Fibroblast of peridontal ligament (primary cell): ENCODE measurements around the gene PRKCE.
A peak's percentile ranks its signal among the peaks of the same experiment; 100 is the strongest.

ENCODE experiments used
- DNase-seq: peaks from one replicate; pipeline ENCODE4 v3.0.0-alpha.2; 2010; ENCODE audit errors: extremely low read depth

PRKCE gene

GRCh38 chr2:45859682-45860081 is 208.2 kb downstream of the PRKCE start:
- DNase-seq: no peak

GRCh38 chr2:45860136-45861121 is 209.0 kb downstream of the PRKCE start:
- DNase-seq: peak; percentile 75

GRCh38 chr2:45862843-45863242 is 211.4 kb downstream of the PRKCE start:
- DNase-seq: no peak

GRCh38 chr2:45864121-45864520 is 212.6 kb downstream of the PRKCE start:
- no peak for DNase-seq

- no peak for DNase-seq
Observed at GRCh38 chr2:45867349-45867748, 215.9 kb downstream of the PRKCE start.

- DNase-seq: no peak
Observed at GRCh38 chr2:45867800-45868199, 216.3 kb downstream of the PRKCE start.

GRCh38 chr2:45869165-45869501 is 217.7 kb downstream of the PRKCE start:
- no peak for DNase-seq

GRCh38 chr2:45871025-45871424 is 219.6 kb downstream of the PRKCE start:
- no peak for DNase-seq

- no peak for DNase-seq
Observed at GRCh38 chr2:45871541-45871940, 220.1 kb downstream of the PRKCE start.

GRCh38 chr2:45872211-45872610 is 220.7 kb downstream of the PRKCE start:
- DNase-seq: no peak

GRCh38 chr2:45874344-45874743 is 222.9 kb downstream of the PRKCE start:
- DNase-seq: no peak

- no peak for DNase-seq
Observed at GRCh38 chr2:45876611-45877010, 225.1 kb downstream of the PRKCE start.

- DNase-seq: no peak
Observed at GRCh38 chr2:45879406-45879805, 227.9 kb downstream of the PRKCE start.

GRCh38 chr2:45879936-45880335 is 228.5 kb downstream of the PRKCE start:
- DNase-seq: no peak

GRCh38 chr2:45881970-45882581 is 230.6 kb downstream of the PRKCE start:
- DNase-seq: no peak

- peak; percentile 37 for DNase-seq
Observed at GRCh38 chr2:45882707-45883602, 231.5 kb downstream of the PRKCE start.

- no peak for DNase-seq
Observed at GRCh38 chr2:45883603-45884000, 232.1 kb downstream of the PRKCE start.

- DNase-seq: no peak
Observed at GRCh38 chr2:45884126-45884525, 232.7 kb downstream of the PRKCE start.

- DNase-seq: peak; percentile 66
Observed at GRCh38 chr2:45885171-45885621, 233.7 kb downstream of the PRKCE start.

- no peak for DNase-seq
Observed at GRCh38 chr2:45886171-45886663, 234.7 kb downstream of the PRKCE start.

GRCh38 chr2:45888167-45888566 is 236.7 kb downstream of the PRKCE start:
- peak; percentile 81 for DNase-seq

- DNase-seq: no peak
Observed at GRCh38 chr2:45888641-45889040, 237.2 kb downstream of the PRKCE start.
